HepG2 (cell line): Measurements from ENCODE around the gene ZNF853. TPM values are rescaled to one million over a fixed set of nuclear protein-coding genes. Genes with fewer than 3 reads are reported as not detected.
A peak's percentile ranks its signal among the peaks of the same experiment; 100 is the strongest.

Experiments
- ATAC-seq: fragments of 200-7000 bp; cut with Tn5 transposase; 3 replicates; pipeline ENCODE4 v1.9.1; 2020; ENCODE audit warnings: mild to moderate bottlenecking, moderate library complexity
- BruUV-seq: library from RNA; stranded (reverse); fragments of 400-500 nt; replicated peaks from 2 replicates; lab custom pipeline; 2021; lab: Mats Ljungman, UMichigan
- CTCF ChIA-PET: fragments of 300-600 bp; formaldehyde crosslinking; extraction: SDS; loops from one replicate; lab custom pipeline; 2021; ENCODE audit warnings: low total read pairs, inconsistent platforms, low intra/inter-chr PET ratio; lab: Yijun Ruan, JAX
- POLR2A ChIA-PET: fragments of 350-600 bp; sonication (Branson Sonifier 250); formaldehyde crosslinking; loops from one replicate; lab custom pipeline; 2020; ENCODE audit warnings: antibody characterized with exemption, inconsistent platforms; lab: Yijun Ruan, JAX
- DNase-seq: peaks from one replicate; pipeline ENCODE4 v3.0.0-alpha.2; 2015; ENCODE audit warnings: low spot score
- FAIRE-seq: peaks from 3 replicates; lab custom pipeline; 2011; peaks lifted over from hg19 to GRCh38; lab: Jason Lieb, UNC
- H2AFZ ChIP-seq: one replicate; pipeline ENCODE4 v1.6.1; 2011; ENCODE audit warnings: low read length, inconsistent platforms
- H3K27ac ChIP-seq: fragments of 300-600 bp; 3 replicates; pipeline ENCODE4 v1.8.0; 2011; ENCODE audit warnings: mixed run types, mild to moderate bottlenecking, mixed read lengths, low read length, inconsistent platforms; ENCODE audit not compliant: insufficient read depth; ENCODE audit errors: extremely low read length
- H3K27me3 ChIP-seq, 2 experiments: fragments of 200-600 bp in 1 of 2; 2 replicates in 1 of 2; 3 replicates in 1 of 2; pipeline versions ENCODE4 v1.6.0 to v1.8.0; 2011; ENCODE audit warnings: low read length in 2 of 2, mild to moderate bottlenecking in 2 of 2, moderate library complexity in 2 of 2, inconsistent platforms in 1 of 2; ENCODE audit not compliant: insufficient read depth in 2 of 2, control insufficient read depth in 1 of 2
- H3K36me3 ChIP-seq, 2 experiments: fragments of 200-600 bp in 1 of 2; replicated peaks in 1 of 2; 2 replicates in 1 of 2; 3 replicates in 1 of 2; pipeline versions ENCODE4 v1.5.1 to v1.8.0; 2011; ENCODE audit warnings: low read length in 2 of 2, inconsistent platforms in 1 of 2; ENCODE audit not compliant: insufficient read depth in 2 of 2, control insufficient read depth in 1 of 2
- H3K4me1 ChIP-seq: 2 replicates; pipeline ENCODE4 v1.5.1; 2012; ENCODE audit warnings: low read length, inconsistent platforms; ENCODE audit not compliant: insufficient read depth
- H3K4me2 ChIP-seq: 2 replicates; pipeline ENCODE4 v1.6.0; 2011; ENCODE audit warnings: low read depth, low read length, inconsistent platforms
- H3K4me3 ChIP-seq, 3 experiments: fragments of 200-600 bp in 1 of 3; sonication (generic), shearing (Covaris generic) in 1 of 3; replicated peaks in 1 of 3; 2 replicates each; pipeline ENCODE4 v1.5.1; 2011 to 2016; ENCODE audit warnings: low read length in 3 of 3, inconsistent platforms in 2 of 3, low read depth in 2 of 3, mild to moderate bottlenecking in 2 of 3, control low read depth in 1 of 3, mixed read lengths in 1 of 3; ENCODE audit not compliant: insufficient read depth in 1 of 3
- H3K79me2 ChIP-seq: one replicate; pipeline ENCODE4 v1.6.1; 2011; ENCODE audit warnings: low read length, inconsistent platforms; ENCODE audit not compliant: insufficient read depth
- H3K9ac ChIP-seq: 2 replicates; pipeline ENCODE4 v1.6.0; 2011; ENCODE audit warnings: mild to moderate bottlenecking, low read depth, low read length, inconsistent platforms; ENCODE audit not compliant: insufficient read depth
- H3K9me3 ChIP-seq: 2 replicates; pipeline ENCODE4 v1.5.1; 2012; ENCODE audit warnings: mild to moderate bottlenecking, low read length
- H4K20me1 ChIP-seq: 2 replicates; pipeline ENCODE4 v1.6.0; 2011; ENCODE audit warnings: inconsistent platforms, mild to moderate bottlenecking, low read length, moderate library complexity; ENCODE audit not compliant: insufficient read depth
- BHLHE40 ChIP-seq: IDR thresholded peaks from 2 replicates; pipeline ENCODE4 v1.6.1; 2011; ENCODE audit warnings: low read length, improper control_type of control experiment
- EED ChIP-seq: sonication (generic); formaldehyde crosslinking; IDR thresholded peaks from 2 replicates; pipeline ENCODE4 v1.5.0; 2020; ENCODE audit warnings: mild to moderate bottlenecking, missing genetic modification reagents
- ELF3 ChIP-seq: IDR thresholded peaks from 2 replicates; pipeline ENCODE4 v1.6.1; 2016; ENCODE audit warnings: missing genetic modification reagents, missing compliant biosample characterization
- JUN ChIP-seq: sonication (generic); formaldehyde crosslinking; IDR thresholded peaks from 2 replicates; pipeline ENCODE4 v1.4.0; 2020; ENCODE audit warnings: mild to moderate bottlenecking, missing genetic modification reagents
- KLF6 ChIP-seq: IDR thresholded peaks from 2 replicates; pipeline ENCODE4 v1.8.0; 2016; ENCODE audit warnings: missing biosample characterization, missing genetic modification reagents
- MLX ChIP-seq: IDR thresholded peaks from 2 replicates; pipeline ENCODE4 v1.6.1; 2016
- MYNN ChIP-seq: sonication (generic); formaldehyde crosslinking; IDR thresholded peaks from 2 replicates; pipeline ENCODE4 v1.4.0; 2020; ENCODE audit warnings: mild to moderate bottlenecking, low read depth, missing genetic modification reagents
- NFIC ChIP-seq: IDR thresholded peaks from 2 replicates; pipeline ENCODE4 v1.6.1; 2012; ENCODE audit warnings: mild to moderate bottlenecking, low read length, inconsistent platforms
- RBFOX2 ChIP-seq: fragments of 200-400 bp; formaldehyde crosslinking; IDR thresholded peaks from 2 replicates; pipeline ENCODE4 v1.6.1; 2017; ENCODE audit warnings: low read depth, mild to moderate bottlenecking, low read length
- SIX1 ChIP-seq: sonication (generic); formaldehyde crosslinking; IDR thresholded peaks from 2 replicates; pipeline ENCODE4 v1.4.0; 2020; ENCODE audit warnings: missing genetic modification reagents, borderline replicate concordance
- SMYD3 ChIP-seq: sonication (generic); formaldehyde crosslinking; IDR thresholded peaks from 2 replicates; pipeline ENCODE4 v1.8.1; 2023; ENCODE audit warnings: mild to moderate bottlenecking, missing genetic modification reagents
- SNAPC2 ChIP-seq: sonication (generic); formaldehyde crosslinking; IDR thresholded peaks from 2 replicates; pipeline ENCODE4 v1.8.1; 2022; ENCODE audit warnings: mild to moderate bottlenecking, missing genetic modification reagents
- SP1 ChIP-seq, 2 experiments: fragments of 450-650 bp in 1 of 2; sonication (generic) in 1 of 2; formaldehyde crosslinking in 1 of 2; IDR thresholded peaks; 2 replicates each; pipeline versions ENCODE4 v1.4.0 to v1.6.1; 2016 to 2020; ENCODE audit warnings: missing genetic modification reagents in 1 of 2
- SUZ12 ChIP-seq: fragments of 150-350 bp; IDR thresholded peaks from 2 replicates; pipeline ENCODE4 v1.6.1; 2014; ENCODE audit warnings: low read depth, low read length
- TBX3 ChIP-seq: fragments of 450-650 bp; IDR thresholded peaks from 2 replicates; pipeline ENCODE4 v1.6.1; 2017; ENCODE audit warnings: antibody characterized with exemption, mild to moderate bottlenecking, inconsistent platforms, borderline replicate concordance
- ZC3H13 ChIP-seq: sonication (generic); formaldehyde crosslinking; IDR thresholded peaks from 2 replicates; pipeline ENCODE4 v1.8.1; 2023; ENCODE audit warnings: mild to moderate bottlenecking, missing genetic modification reagents, moderate library complexity
- ZMAT3 ChIP-seq: sonication (generic); formaldehyde crosslinking; conservative IDR thresholded peaks from 2 replicates; pipeline ENCODE4 v1.7.0; 2021; ENCODE audit warnings: missing genetic modification reagents
- ZNF703 ChIP-seq: sonication (generic); formaldehyde crosslinking; IDR thresholded peaks from 2 replicates; pipeline ENCODE4 v1.5.1; 2020; ENCODE audit warnings: missing genetic modification reagents, mild to moderate bottlenecking, moderate library complexity, borderline replicate concordance
- WGBS: methylation state at CpG from one replicate; pipeline ENCODE4 v1.1.6; 2017; ENCODE audit warnings: low lambda C conversion rate; 5-methylcytosine and 5-hydroxymethylcytosine counted together
- in situ Hi-C: cut with HindIII; loops from 2 replicates; pipeline ENCODE4 v1.10.0; 2017; ENCODE audit warnings: low pct_unique_long_range_greater_than_20kb; ENCODE audit not compliant: extremely low pct_ligation_motif_present
- intact Hi-C: fragments of 100-400 bp; cut with micrococcal nuclease; formaldehyde crosslinking; loops from one replicate; pipeline ENCODE4 v1.10.0; 2022; ENCODE audit not compliant: unreplicated experiment
- polyA plus RNA-seq, 8 experiments: library from polyadenylated mRNA; depleted of rRNA in 3 of 8; stranded (reverse) in 7 of 8; unstranded in 1 of 8; fragments of >200 nt; fragmentation: Illumina TruSeq in 4 of 8; extraction: Trizol in 4 of 8; gene quantifications; 2 replicates each; pipeline versions ENCODE4 v1.2.1 to v1.2.3, GENCODE V29; 2011 to 2016; ENCODE audit warnings: low read depth in 4 of 8, missing spikeins in 1 of 8, mixed read lengths in 1 of 8; ENCODE audit not compliant: insufficient read depth in 1 of 8
- total RNA-seq, 5 experiments: library from RNA; depleted of rRNA; stranded (reverse); fragments of >200 nt; fragmentation: Illumina TruSeq; extraction: Trizol; gene quantifications; 2 replicates each; pipeline ENCODE4 v1.2.3, GENCODE V29; 2016; ENCODE audit warnings: low read depth in 1 of 5

Gene ZNF853
- total and polyA plus RNA-seq, 2 of the 13 experiments (the other 11 are each of a cell fraction or from before 2014, with no cell fraction given): 2.1 to 6.2 TPM

GRCh38 chr7:6652446-6653011 lies 37.1 kb downstream of the ZNF853 start:
- BruUV-seq: no TSS peak
- Histone ChIP-seq H3K36me3 (peaks cover 6 to 12% of the 10 kb centered on the region in 2 experiments; a peak in 3 of 5 replicates), H2AFZ (no peak overlapping the region), H3K9me3 (no peaks in the 10 kb centered on the region), H3K27ac (no peak overlapping the region), H4K20me1 (no peaks in the 10 kb centered on the region), H3K4me1 (no peaks in the 10 kb centered on the region), H3K9ac (no peak overlapping the region), H3K79me2 (no peaks in the 10 kb centered on the region), H3K27me3 (no peaks in the 10 kb centered on the region), H3K4me3 (no peak overlapping the region), H3K4me2 (no peak overlapping the region)
- 99% methylated on average over 68 of the region's 75 CpGs for WGBS
- ChIA-PET CTCF (no interaction called here), POLR2A (no interaction called here)
- intact Hi-C loops: no loop called here
- TF ChIP-seq RBFOX2: 0 out of 2 replicates have a peak, but pooled peaks have one; percentile 33
- TF ChIP-seq MLX (CRISPR knock-in tag): no peak
- FAIRE-seq (no peak), DNase-seq (no peak), ATAC-seq (no peak)
- in situ Hi-C loops: no loop called here

GRCh38 chr7:6653071-6654003 lies 37.9 kb downstream of the ZNF853 start:
- H3K4me2 ChIP-seq: no peak overlapping the region
- ChIA-PET POLR2A (no interaction called here), CTCF (no interaction called here)
- BruUV-seq: no TSS peak
- H3K4me1 ChIP-seq: peaks cover under 1% of the 10 kb centered on the region; the same call in 1 of the 2 replicates
- no peak for DNase-seq
- in situ Hi-C loops: no loop called here
- peaks cover 5 to 11% of the 10 kb centered on the region in 2 experiments; a peak in 3 of 5 replicates for H3K36me3 ChIP-seq
- no peaks in the 10 kb centered on the region for H4K20me1 ChIP-seq
- no peak overlapping the region for H3K4me3 ChIP-seq
- H2AFZ ChIP-seq: no peak overlapping the region
- H3K27ac ChIP-seq: no peak overlapping the region
- no peak for FAIRE-seq
- no peaks in the 10 kb centered on the region for H3K9me3 ChIP-seq
- no peak for ATAC-seq
- H3K9ac ChIP-seq: no peak overlapping the region
- no peak for TF ChIP-seq SP1 (IDR thresholded peaks at IDR 0.05)
- no peak for TF ChIP-seq SP1 (CRISPR knock-in tag; IDR thresholded peaks at IDR 0.05)
- TF ChIP-seq ZC3H13 (CRISPR knock-in tag): no peak
- TF ChIP-seq KLF6 (CRISPR knock-in tag): no peak
- TF ChIP-seq MYNN (CRISPR knock-in tag): no peak
- no peak for TF ChIP-seq SIX1 (CRISPR knock-in tag)
- TF ChIP-seq EED (CRISPR knock-in tag): no peak
- TF ChIP-seq SUZ12: no peak
- no peak for TF ChIP-seq ZNF703 (CRISPR knock-in tag)
- no peak for TF ChIP-seq BHLHE40
- no peak for TF ChIP-seq SNAPC2 (CRISPR knock-in tag)
- TF ChIP-seq SMYD3: no peak
- TF ChIP-seq NFIC: no peak
- no peak for TF ChIP-seq ZMAT3 (CRISPR knock-in tag)
- TF ChIP-seq JUN: no peak
- TF ChIP-seq TBX3: no peak
- TF ChIP-seq ELF3 (CRISPR knock-in tag): no peak
- TF ChIP-seq, all 625 proteins: peak for 0
- Histone ChIP-seq H3K27me3 (no peaks in the 10 kb centered on the region), H3K79me2 (no peaks in the 10 kb centered on the region)
- 99% methylated on average over 140 of the region's 146 CpGs for WGBS
- intact Hi-C loops: no loop called here
